ENCODE measurements around the gene ZNF716. TPM values are rescaled to one million over a fixed set of nuclear protein-coding genes. Genes with fewer than 3 reads are reported as not detected.
"Not testable (repeated sequence)": the region's sequence is repeated elsewhere in the genome, so short reads cannot be mapped to it uniquely, and the experiment has no call there.

ZNF716 gene
- total RNA-seq = not detected in 2 replicates

DNA sequence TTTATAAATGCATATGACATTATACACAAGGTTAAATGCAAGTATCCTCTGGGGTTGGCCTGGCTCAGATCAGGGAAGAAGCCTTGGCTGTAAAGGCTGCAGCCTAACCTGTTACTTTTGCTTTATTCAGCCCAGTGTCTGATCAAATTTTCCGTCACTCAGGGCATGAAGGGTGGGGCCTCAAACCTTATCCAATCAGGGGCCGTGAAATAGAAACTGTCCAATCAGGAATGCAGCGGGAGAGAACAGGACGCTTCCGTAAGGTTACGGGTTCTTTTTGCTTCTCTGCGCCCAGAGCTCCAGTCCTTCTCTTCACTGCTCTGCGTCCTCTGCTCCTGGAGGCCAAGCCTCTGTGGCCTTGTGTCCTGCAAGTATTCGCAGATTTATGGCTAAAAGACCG lies at the start of gene ZNF716:
ZNF716 (plus strand) TSS at position 274 of the 400 bp plus-strand sequence; CDS start at position 386, 112 bp downstream.
- DNase-seq (ENCODE audit: extremely low read depth, low read depth, low spot score) = no peak

- no peak for DNase-seq (ENCODE audit: extremely low read depth, low read depth, low spot score)
Measured at GRCh38 chr7:57400531-57401155, 49.3 kb upstream of the ZNF716 start.

DNA sequence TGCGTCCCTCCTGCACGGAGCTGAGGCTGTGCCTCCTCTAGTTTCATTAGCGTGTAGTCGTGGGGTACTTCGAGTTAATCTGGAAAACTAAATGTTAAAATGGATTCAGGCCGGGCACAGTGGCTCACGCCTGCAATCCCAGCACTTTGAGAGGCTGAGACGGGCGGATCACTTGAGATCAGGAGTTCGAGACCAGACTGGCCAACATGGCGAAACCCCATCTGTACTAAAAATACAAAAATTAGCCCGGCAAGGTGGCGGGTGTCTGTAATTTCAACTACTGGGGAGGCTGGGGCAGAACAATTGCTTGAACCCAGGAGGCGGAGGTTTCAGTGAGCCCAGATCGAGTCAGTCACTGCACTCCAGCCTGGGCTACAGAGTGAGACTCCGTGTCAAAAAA lies 46.9 kb upstream of the ZNF716 start:
- DNase-seq (ENCODE audit: extremely low read depth, low read depth, low spot score) = not testable (repeated sequence)

DNA sequence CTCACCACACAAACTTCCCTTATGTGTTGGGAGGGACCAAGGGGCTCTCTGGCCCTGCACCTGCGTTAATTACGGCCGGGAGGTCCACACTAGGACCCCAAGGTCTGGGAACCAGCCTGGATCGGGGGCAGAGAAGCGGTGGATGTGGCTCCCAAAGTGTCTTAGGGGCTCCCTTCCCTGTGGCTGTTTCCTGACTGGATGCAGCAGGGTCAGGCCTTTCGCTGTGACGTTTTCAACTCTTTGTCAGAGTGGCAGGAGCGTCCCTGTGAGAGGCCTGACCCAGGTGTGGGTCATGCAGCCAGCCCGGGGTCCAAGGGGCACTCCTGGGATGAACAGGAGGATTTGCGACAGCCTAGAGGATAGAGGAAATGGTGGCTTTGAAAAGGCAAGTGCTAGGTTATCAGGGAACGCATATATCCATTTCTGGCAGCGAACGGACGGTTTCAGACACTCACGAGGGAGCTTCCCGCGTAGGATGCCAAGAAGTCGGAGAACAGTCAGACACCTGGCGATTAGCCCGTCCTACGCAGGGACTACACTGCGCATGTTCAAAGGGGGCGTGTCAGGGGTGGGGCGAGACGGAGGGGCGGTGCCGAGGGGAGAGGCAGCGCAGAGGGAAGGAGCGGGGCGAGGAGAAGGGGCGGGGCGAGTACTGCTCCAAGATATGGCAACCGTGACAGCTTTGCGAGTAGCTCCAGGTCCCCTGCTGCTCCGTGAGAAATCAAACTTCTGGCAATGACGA lies 46.2 kb upstream of the ZNF716 start:
- no peak for DNase-seq (ENCODE audit: extremely low read depth, low read depth, low spot score)

GRCh38 chr7:57404343-57404966 lies 45.5 kb upstream of the ZNF716 start:
- DNase-seq (ENCODE audit: extremely low read depth, low read depth, low spot score) = no peak

DNA sequence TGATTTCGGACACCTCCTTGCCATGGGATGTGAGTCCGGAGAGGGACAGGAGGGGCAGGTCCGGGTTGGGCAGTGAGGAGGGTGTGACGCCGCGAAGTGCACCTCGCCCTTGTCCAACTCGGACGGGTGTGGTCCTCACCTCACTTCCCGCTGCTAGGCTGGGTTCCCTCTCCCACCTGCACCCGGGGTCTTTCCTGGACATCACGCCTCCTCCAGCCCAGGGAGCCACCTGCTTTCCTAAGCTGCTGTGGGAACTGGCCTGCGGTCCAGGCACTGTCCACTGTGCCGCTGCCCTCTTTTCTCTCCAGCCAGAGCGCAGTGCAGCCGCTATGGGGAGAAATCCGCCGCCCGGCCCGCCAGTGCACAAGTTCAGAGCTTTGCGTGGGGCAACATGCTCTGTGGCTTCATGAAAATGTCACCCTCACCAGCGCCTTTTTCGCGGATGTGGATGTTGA lies 45.0 kb upstream of the ZNF716 start:
- DNase-seq (ENCODE audit: extremely low read depth, low read depth, low spot score) = no peak

GRCh38 chr7:57407125-57407524 lies 42.9 kb upstream of the ZNF716 start:
- DNase-seq (ENCODE audit: extremely low read depth, low read depth, low spot score) = no peak

- no peak for DNase-seq (ENCODE audit: extremely low read depth, low read depth, low spot score)
Measured at GRCh38 chr7:57412168-57412567, 37.8 kb upstream of the ZNF716 start.

GRCh38 chr7:57412618-57413017 lies 37.4 kb upstream of the ZNF716 start:
- DNase-seq (ENCODE audit: extremely low read depth, low read depth, low spot score) = no peak

DNA sequence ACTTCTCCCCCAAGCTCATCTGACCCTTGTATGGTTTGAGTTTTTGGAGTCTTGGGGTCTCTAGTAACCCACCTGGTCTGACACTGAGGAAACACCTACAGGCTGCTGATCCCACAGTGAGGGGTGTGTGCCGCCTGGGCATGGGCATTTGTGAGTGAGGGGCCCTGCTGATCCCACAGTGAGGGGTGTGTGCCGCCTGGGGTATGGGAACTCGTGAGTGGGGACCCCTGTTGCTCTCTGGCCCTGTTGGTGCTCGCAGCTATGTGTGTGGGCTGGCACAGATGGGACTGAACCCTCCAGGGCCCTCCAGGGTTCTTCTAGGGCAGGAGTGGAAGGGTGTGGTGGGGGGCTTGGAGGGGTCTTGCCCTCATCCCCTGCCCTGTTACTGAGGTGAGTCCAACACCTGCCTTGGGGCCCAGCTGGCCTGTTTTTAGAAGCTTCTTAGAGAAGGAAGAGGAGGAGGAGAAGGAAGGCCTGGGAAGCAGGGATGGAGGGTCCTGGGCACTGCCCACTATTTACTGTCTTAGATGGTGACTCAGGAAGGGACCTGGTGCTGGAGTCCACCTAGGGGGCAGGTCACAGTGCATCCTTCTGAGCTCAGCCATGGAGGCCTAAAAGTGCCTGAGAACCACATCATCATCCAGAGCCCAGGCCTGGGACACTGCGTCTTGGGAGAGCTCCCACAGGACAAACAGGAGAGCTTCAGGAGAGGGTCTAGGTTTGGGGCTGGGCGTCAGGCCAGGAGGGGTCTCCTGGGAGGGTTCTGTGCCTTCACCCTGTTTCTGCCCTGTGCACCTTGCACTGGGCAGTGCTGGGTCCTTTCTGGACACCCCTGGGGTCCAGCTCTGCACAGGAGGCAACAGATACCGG lies 36.2 kb upstream of the ZNF716 start:
- DNase-seq (ENCODE audit: extremely low read depth, low read depth, low spot score) = no peak

DNA sequence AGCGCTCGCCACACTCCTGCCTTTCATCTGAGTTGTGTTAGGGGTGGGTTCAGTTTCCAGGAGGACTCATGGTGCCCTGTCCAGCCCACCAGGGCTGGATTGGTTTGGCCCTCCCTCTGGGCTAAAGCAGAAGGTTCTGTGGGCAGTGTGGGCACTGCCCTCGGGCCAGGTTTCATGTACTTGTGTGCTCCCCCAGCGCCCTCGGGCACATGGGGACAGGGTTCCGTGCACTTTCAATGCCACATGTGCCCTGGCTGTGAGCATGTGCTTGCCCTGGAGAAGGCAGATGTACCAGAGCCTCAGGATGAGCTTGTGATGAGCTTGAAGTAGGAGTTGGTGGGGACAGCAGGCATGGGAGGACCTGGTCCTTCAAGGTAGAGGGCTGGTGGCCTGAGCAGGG lies 35.6 kb upstream of the ZNF716 start:
- no peak for DNase-seq (ENCODE audit: extremely low read depth, low read depth, low spot score)

- no peak for DNase-seq (ENCODE audit: extremely low read depth, low read depth, low spot score)
Measured at GRCh38 chr7:57414852-57415251, 35.1 kb upstream of the ZNF716 start.

DNA sequence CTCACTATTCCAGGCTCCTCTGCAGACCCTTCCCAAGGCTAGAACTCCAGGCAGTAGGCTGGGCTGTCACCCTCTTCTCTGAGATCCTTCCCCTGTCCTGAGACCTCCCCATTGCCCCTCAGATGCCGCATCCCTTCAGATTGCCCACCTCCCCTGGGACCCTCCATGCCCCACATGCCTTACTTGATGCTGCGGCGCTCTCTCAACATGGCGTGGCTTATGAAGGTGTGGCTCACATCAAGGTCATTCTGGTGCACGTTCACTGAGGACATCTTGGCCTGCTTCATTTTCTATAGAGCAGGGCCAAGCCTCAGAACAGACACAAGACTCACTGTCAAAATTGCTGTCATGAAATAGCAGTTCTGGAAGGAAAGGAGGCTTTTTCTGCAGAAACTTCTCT lies 34.7 kb upstream of the ZNF716 start:
- DNase-seq (ENCODE audit: extremely low read depth, low read depth, low spot score) = no peak

GRCh38 chr7:57415730-57416129 lies 34.2 kb upstream of the ZNF716 start:
- no peak for DNase-seq (ENCODE audit: extremely low read depth, low read depth, low spot score)

- DNase-seq (ENCODE audit: extremely low read depth, low read depth, low spot score) = no peak
Measured at GRCh38 chr7:57416601-57417358, 33.2 kb upstream of the ZNF716 start.

DNA sequence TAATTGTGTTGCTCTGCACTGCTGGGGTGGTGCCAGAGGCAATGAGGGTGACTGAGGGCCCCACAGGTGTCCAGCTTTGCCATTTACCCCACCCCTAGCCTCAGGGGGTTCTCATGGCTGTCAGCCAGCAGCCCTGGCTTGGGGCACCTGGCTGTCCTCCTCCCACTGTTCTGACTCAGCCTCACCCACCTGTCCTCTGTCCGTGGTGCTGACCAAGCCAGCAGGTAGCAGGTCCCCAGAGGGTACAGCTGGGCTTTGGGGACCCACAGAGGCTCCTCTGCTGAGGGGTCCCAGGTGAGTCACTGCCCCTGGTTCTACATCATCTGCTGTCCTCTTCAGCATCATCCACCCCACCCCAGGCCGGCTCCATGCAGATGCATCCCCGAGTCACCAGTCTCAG lies 32.2 kb upstream of the ZNF716 start:
- no peak for DNase-seq (ENCODE audit: extremely low read depth, low read depth, low spot score)

GRCh38 chr7:57423768-57424167 lies 26.2 kb upstream of the ZNF716 start:
- DNase-seq (ENCODE audit: extremely low read depth, low read depth, low spot score) = no peak

DNA sequence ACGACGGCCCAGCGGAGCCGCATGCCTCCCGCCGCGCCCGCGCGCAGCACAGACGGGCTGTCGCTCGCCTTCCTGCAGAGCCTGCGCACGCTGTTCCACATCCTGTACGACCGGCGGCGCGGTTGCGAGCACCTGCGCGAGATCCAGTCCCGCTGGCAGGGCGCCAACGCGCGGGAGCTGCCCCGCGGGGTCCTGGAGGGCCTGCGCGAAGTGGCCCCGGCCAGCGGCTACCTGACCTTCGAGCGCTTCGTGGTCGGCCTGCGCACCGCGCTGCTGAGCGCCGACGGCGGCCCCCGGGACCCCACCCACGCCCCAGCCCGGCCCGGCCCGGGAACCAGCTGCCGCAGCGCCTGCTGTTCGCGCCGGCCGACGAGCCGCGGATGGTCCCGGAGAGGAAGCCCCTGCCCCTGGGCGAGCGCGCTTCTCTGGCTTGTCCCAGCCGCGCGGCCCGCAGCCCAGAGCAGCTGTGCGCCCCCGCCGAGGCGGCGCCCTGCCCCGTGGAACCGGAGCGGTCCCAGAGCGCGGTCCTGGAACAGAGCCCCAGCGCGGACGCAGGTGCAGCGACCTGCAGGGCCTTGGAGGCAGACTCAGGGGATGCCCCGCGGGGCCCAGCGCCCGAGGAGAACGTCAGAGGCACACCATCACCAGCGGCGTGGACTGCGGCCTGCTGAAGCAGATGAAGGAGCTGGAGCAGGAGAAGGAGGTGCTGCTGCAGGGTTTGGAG lies 25.3 kb upstream of the ZNF716 start:
- no peak for DNase-seq (ENCODE audit: extremely low read depth, low read depth, low spot score)

DNA sequence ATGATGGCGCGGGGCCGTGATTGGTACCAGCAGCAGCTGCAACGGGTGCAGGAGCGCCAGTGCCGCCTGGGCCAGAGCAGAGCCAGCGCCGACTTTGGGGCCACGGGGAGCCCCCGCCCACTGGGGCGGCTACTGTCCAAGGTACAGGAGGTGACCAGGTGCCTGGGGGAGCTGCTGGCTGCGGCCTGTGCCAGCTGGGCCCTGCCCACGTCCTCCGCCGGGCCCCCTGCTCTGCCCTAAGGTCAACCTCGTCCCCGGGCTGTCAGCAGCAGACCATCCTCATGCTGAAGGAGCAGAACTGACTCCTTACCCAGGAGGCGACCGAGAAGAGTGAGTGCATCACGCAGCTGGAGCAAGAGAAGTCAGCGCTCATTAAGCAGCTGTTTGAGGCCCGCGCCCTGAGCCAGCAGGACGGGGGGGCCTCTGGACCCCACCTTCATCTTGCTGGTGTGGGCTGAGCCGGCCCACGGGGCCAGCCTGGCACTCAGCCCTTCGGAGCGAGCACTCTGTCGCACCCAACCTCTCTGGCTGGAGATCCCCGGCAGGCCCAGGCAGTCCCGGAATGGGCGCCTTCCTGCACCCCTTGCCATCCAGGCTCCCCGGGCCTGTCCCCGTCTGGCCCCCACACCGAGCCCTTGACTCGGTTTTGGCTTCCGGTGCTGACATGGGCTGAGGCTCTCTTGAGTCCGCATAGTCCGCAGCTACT lies 24.6 kb upstream of the ZNF716 start:
- no peak for DNase-seq (ENCODE audit: extremely low read depth, low read depth, low spot score)
